Panc1 (cell line): ENCODE data around the gene NEURL2. TPM values are rescaled to one million over a fixed set of nuclear protein-coding genes. Genes with fewer than 3 reads are reported as not detected.

Experiments used
- ATAC-seq: fragments of 200-7000 bp; cut with Tn5 transposase; 2 replicates; pipeline ENCODE4 v1.9.1; 2020; ENCODE audit warnings: mild to moderate bottlenecking, moderate library complexity
- BruUV-seq: library from RNA; stranded (reverse); fragments of 400-500 nt; replicated peaks from 2 replicates; lab custom pipeline; 2021; lab: Mats Ljungman, UMichigan
- CTCF ChIA-PET: fragments of 300-600 bp; sonication (Branson Sonifier 250); formaldehyde crosslinking; loops from one replicate; lab custom pipeline; 2022; ENCODE audit warnings: antibody characterized with exemption; lab: Charles Lee
- POLR2A ChIA-PET: fragments of 300-600 bp; sonication (Branson Sonifier 250); formaldehyde crosslinking; loops from one replicate; lab custom pipeline; 2022; ENCODE audit warnings: antibody characterized with exemption; lab: Charles Lee
- DNase-seq: peaks from one replicate; pipeline ENCODE4 v3.0.0-alpha.2; 2010; ENCODE audit warnings: low read depth, low spot score
- H3K27ac ChIP-seq: 2 replicates; pipeline ENCODE4 v1.5.1; 2011; ENCODE audit warnings: mild to moderate bottlenecking, low read length, inconsistent platforms
- H3K27me3 ChIP-seq: fragments of 200-500 bp; sonication (Bioruptor generic); 2 replicates; pipeline ENCODE4 v1.6.0; 2014; ENCODE audit warnings: low read length, inconsistent platforms; ENCODE audit not compliant: control insufficient read depth, insufficient read depth
- H3K36me3 ChIP-seq: fragments of 200-500 bp; sonication (Bioruptor generic); 2 replicates; pipeline ENCODE4 v1.5.1; 2014; ENCODE audit warnings: inconsistent platforms, mild to moderate bottlenecking, low read length, moderate library complexity; ENCODE audit not compliant: control insufficient read depth, insufficient read depth
- H3K4me1 ChIP-seq: 2 replicates; pipeline ENCODE4 v1.5.1; 2011; ENCODE audit warnings: inconsistent platforms, mild to moderate bottlenecking, low read length, moderate library complexity; ENCODE audit not compliant: control insufficient read depth, insufficient read depth
- H3K4me3 ChIP-seq, 2 experiments: 2 replicates each; pipeline ENCODE4 v1.5.1; 2011 to 2012; ENCODE audit warnings: low read depth in 2 of 2, low read length in 2 of 2, mild to moderate bottlenecking in 2 of 2, inconsistent platforms in 1 of 2, moderate library complexity in 1 of 2
- H3K9me3 ChIP-seq: fragments of 200-500 bp; sonication (Bioruptor generic); 2 replicates; pipeline ENCODE4 v1.5.1; 2014; ENCODE audit warnings: low read depth, mild to moderate bottlenecking, inconsistent platforms, low read length, moderate library complexity; ENCODE audit not compliant: control insufficient read depth, insufficient read depth
- CTCF ChIP-seq: fragments of 450-650 bp; IDR thresholded peaks from 2 replicates; pipeline ENCODE4 v1.5.1; 2017; ENCODE audit warnings: mild to moderate bottlenecking
- POLR2AphosphoS5 ChIP-seq: IDR thresholded peaks from 2 replicates; pipeline ENCODE4 v1.6.1; 2012; ENCODE audit warnings: mild to moderate bottlenecking, low read depth, low read length, moderate library complexity
- REST ChIP-seq, 2 experiments: IDR thresholded peaks; 2 replicates each; pipeline ENCODE4 v1.6.1; 2011 to 2012; ENCODE audit warnings: low read depth in 2 of 2, control low read depth in 1 of 2, low read length in 1 of 2, mild to moderate bottlenecking in 1 of 2, moderate library complexity in 1 of 2; ENCODE audit not compliant: insufficient read depth in 1 of 2
- SIN3A ChIP-seq: IDR thresholded peaks from 2 replicates; pipeline ENCODE4 v1.6.1; 2012; ENCODE audit warnings: low read depth, mild to moderate bottlenecking, low read length, moderate library complexity, borderline replicate concordance; ENCODE audit not compliant: insufficient read depth
- TCF7L2 ChIP-seq: IDR thresholded peaks from 2 replicates; pipeline ENCODE4 v1.6.1; 2011; ENCODE audit warnings: mild to moderate bottlenecking, low read depth, low read length, inconsistent platforms
- in situ Hi-C: cut with HindIII; loops from 2 replicates; pipeline ENCODE4 v1.10.0; 2016; ENCODE audit warnings: low sequenced_read_pairs, low pct_unique_long_range_greater_than_20kb
- intact Hi-C: fragments of 100-400 bp; cut with micrococcal nuclease; formaldehyde crosslinking; loops from one replicate; pipeline ENCODE4 v1.10.0; 2022; ENCODE audit not compliant: unreplicated experiment
- total RNA-seq: library from RNA; stranded (reverse); gene quantifications from one replicate; pipeline ENCODE4 v1.2.1, GENCODE V29; 2021; ENCODE audit not compliant: unreplicated experiment

NEURL2 gene
- total RNA-seq, 1 experiment from 2014 or later = 3.0 TPM

DNA sequence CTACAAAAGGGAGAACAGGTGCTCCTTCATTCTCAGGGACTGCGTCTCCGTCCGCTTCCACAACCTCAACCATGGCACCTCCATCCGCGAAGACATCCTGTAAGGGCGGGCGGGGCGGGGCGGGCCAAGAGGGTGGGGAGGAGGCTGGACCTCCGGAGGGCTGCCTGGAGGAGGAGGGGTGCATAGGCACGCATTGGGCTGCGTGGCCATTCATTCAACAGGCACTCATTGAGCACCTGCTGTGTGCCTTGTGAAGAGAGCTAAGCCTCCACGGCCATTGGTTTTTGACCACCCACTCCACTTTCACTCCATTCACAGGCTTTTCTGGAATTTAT, 33.2 kb downstream of the NEURL2 start:
- no peaks in the 10 kb centered on the region for H3K27me3 ChIP-seq
- ChIA-PET CTCF (no interaction called here), POLR2A (no interaction called here)
- H3K4me3 ChIP-seq = peak overlapping the region; percentile 81 to 93
- TF ChIP-seq POLR2AphosphoS5 (no peak), REST (IDR thresholded peaks at IDR 0.05; ENCODE audit: insufficient read depth in 1 of 2, low read depth in 2 of 2, low read length in 1 of 2) (no peak), SIN3A (no peak), CTCF (no peak), TCF7L2 (no peak)
- no peaks in the 10 kb centered on the region for H3K9me3 ChIP-seq
- ATAC-seq (peak; percentile 62), DNase-seq (no peak)
- intact Hi-C loops = no loop called here
- H3K4me1 ChIP-seq = peaks cover 10% of the 10 kb centered on the region
- H3K36me3 ChIP-seq = no peaks in the 10 kb centered on the region; the same call in none of the 2 replicates
- BruUV-seq = no TSS peak
- in situ Hi-C loops = no loop called here
- H3K27ac ChIP-seq = peak overlapping the region; percentile 85

- Histone ChIP-seq H3K27me3 (no peaks in the 10 kb centered on the region), H3K27ac (peak within 1 kb of the TSS; percentile 85), H3K4me1 (peaks cover 10% of the 10 kb centered on the region), H3K9me3 (no peaks in the 10 kb centered on the region), H3K36me3 (no peaks in the 10 kb centered on the region; the same call in none of the 2 replicates), H3K4me3 (peak within 1 kb of the TSS; percentile 81 to 93)
- ATAC-seq (peak; percentile 98), DNase-seq (peak; percentile 99)
- BruUV-seq = no TSS peak
- CTCF ChIA-PET = no interaction called here
- POLR2A ChIA-PET = no interaction called here
- in situ Hi-C loops (no loop called here), intact Hi-C loops (no loop called here)
- TF ChIP-seq CTCF (no peak), SIN3A (peak; percentile 9; the same call in 1 of the 2 replicates), POLR2AphosphoS5 (peak; percentile 85)
Measured at GRCh38 chr20:45857114-45857881, 33.7 kb downstream of the NEURL2 start, which contains the start of the genes ACOT8 and ZSWIM3. ACOT8 (minus strand) TSS chr20:45857392; CDS start chr20:45857315, 77 bp downstream. ZSWIM3 (plus strand) TSS chr20:45857614; CDS start chr20:45857826, 212 bp downstream.
